HG03460 (cell line): ENCODE measurements around the gene KDM3B.
"Not testable (repeated sequence)": the region's sequence is repeated elsewhere in the genome, so short reads cannot be mapped to it uniquely, and the experiment has no call there.

ENCODE experiments used
- ATAC-seq: cut with Tn5 transposase; IDR thresholded peaks from one replicate; pipeline ENCODE4 v1.9.1; 2021; ENCODE audit not compliant: unreplicated experiment

KDM3B gene

GRCh38 chr5:138466900-138467710 lies 114.6 kb downstream of the KDM3B start:
- ATAC-seq, result no peak

GRCh38 chr5:138467711-138468132 lies 115.2 kb downstream of the KDM3B start:
- ATAC-seq, result no peak

GRCh38 chr5:138468133-138468965 lies 115.9 kb downstream of the KDM3B start:
- ATAC-seq, result no peak

GRCh38 chr5:138468966-138469539 lies 116.6 kb downstream of the KDM3B start:
- no peak for ATAC-seq

- no peak for ATAC-seq
These were observed 117.2 kb downstream of the KDM3B start for GRCh38 chr5:138469540-138470321.

- no peak for ATAC-seq
These were observed 118.0 kb downstream of the KDM3B start for GRCh38 chr5:138470322-138471051.

GRCh38 chr5:138471052-138471361 lies 118.5 kb downstream of the KDM3B start:
- no peak for ATAC-seq

- no peak for ATAC-seq
These were observed 119.9 kb downstream of the KDM3B start for GRCh38 chr5:138472353-138472752.

- ATAC-seq, result not testable (repeated sequence)
These were observed 120.7 kb downstream of the KDM3B start for GRCh38 chr5:138473151-138473550.

- ATAC-seq, result no peak
These were observed 124.4 kb downstream of the KDM3B start for GRCh38 chr5:138476918-138477317.

- ATAC-seq, result no peak
These were observed 130.2 kb downstream of the KDM3B start for GRCh38 chr5:138482638-138483037.
